Stimulated activated CD4-positive, alpha-beta T cell treated with anti-CD3 and anti-CD28 coated beads, Interleukin-15, amount 100 ng/mL, for 1 hour (primary cell): ENCODE measurements around the gene ZIC1.

Source experiments
- DNase-seq, 2 donors: peaks; one replicate each; pipeline ENCODE4 v3.0.0-alpha.2; 2020; ENCODE audit warnings: low read depth in 1 of 2, low spot score in 1 of 2

Gene ZIC1

DNA sequence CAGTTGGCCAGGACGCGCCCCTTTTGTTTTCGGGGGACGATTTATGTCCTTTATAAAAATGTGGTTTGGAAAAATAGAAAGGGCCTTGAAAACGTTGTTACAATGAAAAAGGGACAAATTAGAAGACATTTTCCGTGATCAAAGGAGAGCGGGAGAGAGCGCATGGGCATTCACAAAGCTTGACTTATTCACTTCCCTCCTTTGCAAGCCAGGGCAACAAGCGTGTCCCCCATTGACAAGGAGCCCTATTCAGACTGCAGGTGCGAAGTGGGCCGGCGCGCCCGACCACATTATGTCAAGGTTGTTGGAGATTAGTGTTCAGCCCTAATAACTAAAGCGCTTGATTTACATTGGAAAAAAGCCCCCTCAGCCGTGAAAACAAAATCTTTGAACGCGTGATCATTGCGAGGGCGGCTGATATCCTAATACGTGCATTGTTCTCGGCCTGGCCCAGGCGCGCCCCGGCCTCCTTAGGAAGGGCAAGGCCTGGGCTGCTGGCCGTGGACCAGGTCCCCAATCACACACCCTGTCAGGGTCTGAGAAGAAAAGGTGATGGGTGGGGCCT lies 28.7 kb upstream of the ZIC1 start:
- DNase-seq, result no peak

DNA sequence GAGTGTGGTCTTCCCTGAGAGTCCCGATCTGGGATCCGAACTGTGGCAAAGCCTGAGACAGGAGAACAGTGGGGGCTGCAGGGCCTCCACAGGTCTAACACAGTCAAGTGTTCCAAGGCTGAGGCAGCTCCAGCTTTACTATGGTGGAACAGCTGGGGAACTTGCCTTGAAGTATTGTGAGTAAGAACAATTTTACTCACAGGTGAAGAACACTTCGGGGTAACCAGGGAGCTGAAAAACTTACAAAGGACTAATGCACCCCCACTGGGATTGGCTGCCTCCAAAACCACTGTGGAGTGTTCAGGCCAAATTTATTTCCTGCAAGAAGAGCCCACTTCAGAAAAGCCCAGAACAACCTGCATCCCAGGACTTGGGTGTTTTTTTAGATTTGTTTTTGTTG lies 28.2 kb upstream of the ZIC1 start:
- no peak for DNase-seq

DNA sequence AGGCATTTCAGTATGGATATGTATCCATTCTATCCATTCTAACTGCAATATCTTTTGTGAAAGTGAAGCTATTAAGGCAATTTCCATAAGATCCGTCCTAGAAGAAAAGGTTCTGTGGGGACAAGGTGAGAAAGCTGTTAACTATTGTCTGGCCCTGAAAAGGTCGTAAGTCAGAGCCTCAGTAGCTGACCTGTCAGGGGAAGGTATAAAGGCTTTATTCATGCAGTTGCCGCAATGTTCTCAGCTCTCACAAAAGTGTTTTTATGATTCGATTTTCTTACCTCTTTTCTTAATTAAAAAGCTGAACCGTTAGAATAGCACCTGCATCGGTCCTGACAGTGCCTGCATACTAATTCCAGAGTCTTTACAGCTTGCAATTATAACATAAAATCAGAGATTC lies 27.6 kb upstream of the ZIC1 start:
- no peak for DNase-seq

DNA sequence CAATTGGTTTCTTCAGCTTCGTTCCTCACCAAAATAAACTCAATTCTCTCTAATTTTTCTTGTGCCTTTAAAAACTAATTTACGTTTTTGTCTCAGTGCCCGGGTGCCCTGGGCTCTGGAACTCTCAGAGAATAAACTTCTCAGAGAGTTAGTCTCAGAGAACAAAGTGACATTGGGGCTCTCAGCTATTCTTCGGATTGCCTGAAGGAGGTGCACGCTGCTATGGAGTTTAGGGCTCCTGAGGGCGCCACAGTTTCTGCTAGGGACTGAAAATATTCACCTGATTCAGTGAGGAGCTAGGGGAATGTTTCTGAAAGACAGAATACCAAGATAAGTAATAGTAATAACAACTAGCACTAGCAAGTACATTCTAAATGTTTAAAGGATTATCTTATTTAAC lies 25.5 kb upstream of the ZIC1 start:
- no peak for DNase-seq

DNA sequence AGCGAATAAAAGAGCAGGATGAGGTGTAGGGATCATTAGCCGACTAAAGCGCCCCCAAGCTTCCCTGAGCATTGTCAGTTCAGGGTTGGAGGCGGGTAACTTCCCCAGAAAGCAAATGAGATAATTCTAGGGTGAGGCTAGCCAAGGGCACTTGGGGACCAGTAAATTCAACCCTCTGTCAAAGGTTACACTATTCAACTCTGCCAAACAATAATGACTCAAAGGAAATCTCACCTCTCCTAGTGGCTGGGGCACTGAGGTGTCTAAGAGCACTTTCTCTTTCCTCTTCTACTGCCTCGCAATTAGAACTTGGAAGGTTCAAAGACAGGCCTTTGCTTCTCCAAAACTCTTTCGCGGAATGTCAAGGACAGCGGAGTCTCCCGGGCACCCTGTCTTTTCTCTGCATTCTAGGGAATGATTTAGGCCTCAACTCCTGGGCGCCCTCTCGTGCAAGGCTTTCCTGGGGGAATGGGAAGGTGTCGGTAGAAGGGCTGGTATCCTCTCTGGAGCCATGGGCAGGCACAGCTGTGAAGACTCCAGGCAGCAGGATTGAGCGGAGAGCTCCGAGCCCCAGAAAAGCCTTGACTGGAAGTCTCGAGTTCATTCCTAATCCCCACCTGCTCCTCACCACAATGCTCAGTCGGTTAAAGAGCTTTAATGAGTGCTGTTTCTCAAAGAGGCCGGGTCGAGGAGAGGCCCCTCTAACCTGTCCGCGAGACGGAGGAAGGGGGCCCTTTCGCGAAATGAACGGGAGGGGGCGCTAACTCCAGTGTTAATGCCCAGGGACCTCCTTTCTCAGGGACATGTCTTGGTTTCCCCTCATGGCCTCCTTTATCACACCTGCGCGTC lies 24.7 kb upstream of the ZIC1 start:
- no peak for DNase-seq

DNA sequence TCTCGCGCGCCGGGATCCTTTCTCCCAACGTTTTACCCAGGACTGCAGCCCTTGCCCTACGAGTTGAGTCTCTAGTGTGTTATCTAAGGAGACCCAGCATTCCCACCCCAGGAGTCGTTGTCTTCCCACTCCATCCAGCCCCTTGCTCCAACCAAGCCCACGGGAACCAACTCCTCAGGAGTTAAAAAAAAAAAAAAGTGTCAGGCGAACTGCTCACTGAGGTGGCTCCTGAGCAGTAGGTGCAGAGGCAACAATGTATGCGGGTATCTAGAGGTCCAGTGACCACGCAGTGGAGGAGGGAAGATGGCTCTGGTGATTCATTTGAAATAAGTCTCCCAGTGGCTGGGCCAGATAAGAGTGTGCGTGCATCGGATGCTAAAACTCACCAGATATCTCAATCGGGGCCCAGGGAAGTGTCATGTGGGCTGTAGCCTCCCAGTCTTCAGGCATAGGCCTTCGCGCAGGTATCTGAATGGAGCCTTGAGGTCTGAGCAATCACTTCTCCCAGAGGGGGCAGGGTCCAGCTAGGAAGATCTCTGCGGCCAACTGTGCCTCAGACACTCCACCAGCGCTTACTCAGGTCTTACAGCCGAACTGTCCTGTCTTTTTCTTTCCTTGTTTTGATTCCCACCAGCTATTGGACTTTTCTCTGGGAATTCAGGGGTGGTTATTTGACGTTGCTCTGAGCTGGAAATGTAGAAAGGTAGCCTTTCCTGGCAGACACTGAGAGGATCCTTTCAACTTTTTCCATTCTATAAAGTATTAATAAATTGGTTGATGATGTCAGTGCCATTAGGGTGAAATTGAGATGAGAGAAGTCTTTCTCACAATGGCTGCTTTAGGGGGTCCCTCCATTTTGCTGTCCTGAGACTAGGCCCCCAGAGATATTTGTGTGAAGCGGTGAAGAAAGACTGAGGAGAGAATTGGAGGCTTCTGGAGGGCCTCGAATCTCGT lies 23.8 kb upstream of the ZIC1 start:
- DNase-seq, result no peak

DNA sequence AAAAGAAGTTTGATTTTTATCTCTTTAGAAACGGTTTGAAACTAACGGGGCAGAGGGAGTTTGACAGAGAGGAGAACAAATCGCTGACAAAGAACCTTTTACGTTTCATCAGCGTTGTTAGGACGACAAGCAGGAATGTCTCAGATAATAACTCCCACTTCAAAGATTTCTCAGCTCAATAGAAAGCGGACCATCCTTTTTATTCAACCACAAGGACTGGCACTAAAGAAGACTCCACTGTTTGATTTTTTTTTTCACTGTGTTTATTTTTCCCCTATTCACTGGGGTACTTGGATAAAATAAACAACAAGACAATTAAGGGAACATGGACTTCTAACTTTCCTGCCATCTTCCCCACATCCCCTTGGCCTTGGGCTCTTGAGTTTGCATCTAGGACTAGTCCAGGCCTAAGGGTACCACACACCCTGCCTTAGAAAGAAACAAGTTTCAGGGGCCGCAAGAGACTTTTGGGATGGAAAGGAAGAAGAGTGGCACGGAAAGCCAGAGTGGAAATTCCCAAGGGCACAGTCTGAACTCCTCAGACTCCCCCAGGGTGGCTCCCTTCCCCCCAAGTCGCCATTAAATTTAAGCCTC lies 21.8 kb upstream of the ZIC1 start:
- no peak for DNase-seq

DNA sequence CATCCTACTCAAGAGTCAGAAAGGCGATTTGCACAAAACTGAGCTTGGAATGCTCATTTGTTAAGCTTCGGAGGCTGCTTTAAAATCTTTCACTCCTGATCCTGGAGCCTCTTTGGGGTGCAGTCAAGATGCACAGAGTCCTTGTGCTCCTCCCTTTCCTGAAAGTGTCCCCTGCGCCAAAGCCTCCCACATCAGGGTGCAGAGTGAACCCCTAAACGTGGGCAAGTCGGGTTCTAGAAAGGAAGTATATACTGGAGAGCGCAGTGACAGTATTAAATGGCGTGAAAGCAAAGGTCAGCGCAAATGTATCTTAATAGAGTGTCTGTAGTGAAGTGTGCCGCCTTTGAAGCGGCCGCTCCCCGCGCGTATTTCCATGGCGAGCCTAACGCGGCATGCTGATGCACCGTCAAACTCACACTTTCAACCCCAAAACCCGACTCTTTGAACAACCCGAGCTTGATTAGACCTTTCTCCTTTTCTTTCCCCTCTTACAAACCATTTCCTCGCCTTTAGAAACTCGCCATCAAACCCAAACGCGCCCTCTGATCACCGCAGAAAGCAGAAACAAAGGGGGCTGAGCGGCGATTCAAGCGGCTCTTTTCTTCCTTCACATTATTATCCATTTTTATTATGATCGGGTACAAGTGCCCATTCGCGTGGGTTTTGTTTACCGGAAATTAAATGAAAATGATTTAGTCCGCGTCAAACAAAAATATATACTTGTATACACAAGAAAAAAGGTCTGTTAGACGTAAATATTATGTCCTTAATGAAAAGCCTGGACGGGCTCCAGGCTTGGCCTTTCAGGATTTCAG lies 21.1 kb upstream of the ZIC1 start:
- DNase-seq, result no peak

DNA sequence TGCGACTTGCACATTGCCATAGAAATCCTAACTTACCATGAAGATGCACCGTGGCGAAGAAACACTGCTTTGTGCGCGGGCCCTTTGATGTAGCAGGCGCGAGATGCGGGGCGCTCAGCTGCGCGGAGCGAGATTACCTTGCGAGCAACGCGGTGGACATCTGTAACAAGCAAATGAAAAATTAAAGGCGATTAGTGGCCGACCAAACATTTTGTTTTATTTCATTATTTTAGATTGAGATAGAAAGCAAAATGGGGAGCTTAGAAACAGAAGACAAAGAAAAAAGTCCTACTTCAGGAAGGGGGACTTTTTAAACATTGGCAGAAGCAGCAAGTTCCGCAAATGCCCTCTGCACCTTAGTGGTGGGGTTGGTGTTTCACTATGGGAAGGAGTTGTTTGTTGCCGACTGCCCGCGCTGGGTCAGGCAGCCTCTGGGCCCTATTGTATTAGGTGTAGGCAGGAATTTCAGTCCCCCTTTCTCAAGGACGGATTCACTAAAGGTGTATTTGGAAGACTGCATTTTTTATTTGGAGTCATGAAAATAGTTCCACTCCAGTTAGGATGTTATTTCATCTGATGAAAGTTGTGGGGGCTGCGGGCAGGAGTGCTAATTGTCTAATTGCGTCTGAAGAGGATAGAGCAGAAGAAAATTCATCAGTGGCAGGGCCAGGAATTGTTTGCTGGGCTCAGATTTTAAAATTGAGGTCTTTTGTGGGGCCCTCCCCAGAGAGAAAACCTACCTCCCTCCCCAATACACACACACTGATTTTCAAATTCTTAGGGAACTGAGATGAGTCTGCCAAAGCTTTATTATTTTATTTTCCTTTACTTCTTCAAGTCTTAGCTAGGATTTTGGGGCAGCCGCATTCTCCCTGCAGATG lies 20.2 kb upstream of the ZIC1 start:
- DNase-seq, result no peak

DNA sequence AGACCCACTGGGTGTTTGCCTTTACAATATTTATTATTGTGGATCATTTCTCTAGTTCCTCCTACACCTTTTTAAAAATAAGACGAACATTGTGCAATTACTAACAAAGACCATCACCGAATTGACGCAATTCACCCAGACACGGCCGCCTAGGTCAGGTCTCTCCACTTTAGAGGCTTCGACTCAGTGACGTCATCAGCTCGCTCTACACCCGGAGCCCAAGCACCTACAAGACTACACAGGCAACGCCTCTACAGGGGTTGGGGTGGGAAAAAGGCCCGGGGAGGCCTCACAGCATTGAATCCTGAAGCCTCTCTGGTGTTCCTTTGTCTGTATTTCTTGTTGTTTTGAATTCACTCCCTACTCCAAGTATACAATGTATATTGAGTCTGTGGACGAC lies 19.4 kb upstream of the ZIC1 start:
- no peak for DNase-seq

DNA sequence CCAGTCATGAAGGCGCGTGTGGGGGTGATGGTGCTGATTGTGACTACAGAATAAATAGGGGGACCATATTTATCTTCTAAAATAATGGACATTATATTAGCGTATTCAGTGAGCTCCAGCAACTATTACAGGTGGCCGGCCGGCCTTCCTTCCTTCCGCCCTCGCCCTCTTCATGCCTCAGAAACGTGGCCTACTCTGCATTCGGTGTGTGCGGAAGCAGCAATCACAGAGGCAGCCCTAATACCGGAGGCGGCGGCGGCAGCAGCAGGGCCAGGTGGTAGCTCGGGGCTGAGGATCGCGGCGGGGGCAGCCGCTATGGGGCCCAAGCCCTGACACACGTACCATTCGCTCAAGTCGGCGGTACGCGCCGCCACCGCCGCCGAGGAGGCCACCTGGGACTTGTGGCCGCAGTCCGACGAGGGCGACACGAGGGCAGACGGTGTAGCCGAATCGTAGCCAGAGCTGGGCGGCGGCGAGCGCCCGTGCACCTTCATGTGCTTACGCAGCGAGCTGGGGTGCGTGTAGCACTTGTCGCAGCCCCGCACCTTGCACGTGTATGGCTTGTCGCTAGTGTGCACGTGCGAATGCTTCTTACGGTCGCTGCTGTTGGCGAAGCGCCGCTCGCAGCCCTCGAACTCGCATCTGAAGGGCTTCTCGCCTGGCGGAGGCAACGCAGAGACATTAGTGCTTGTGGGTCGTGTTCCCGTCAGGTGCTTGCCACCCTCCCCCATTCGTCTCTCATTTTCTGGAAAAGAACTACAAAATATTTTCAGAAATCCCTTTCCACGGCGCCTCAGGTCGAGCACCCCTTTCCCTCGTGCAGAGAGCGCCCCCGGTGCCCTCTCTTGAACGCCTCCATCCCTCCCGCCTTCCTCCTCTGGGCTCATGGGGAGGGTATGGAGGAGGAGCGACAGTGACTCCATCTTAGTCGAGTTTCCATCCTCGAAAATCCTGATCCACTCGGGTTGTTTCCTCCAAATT lies 18.3 kb upstream of the ZIC1 start:
- no peak for DNase-seq

DNA sequence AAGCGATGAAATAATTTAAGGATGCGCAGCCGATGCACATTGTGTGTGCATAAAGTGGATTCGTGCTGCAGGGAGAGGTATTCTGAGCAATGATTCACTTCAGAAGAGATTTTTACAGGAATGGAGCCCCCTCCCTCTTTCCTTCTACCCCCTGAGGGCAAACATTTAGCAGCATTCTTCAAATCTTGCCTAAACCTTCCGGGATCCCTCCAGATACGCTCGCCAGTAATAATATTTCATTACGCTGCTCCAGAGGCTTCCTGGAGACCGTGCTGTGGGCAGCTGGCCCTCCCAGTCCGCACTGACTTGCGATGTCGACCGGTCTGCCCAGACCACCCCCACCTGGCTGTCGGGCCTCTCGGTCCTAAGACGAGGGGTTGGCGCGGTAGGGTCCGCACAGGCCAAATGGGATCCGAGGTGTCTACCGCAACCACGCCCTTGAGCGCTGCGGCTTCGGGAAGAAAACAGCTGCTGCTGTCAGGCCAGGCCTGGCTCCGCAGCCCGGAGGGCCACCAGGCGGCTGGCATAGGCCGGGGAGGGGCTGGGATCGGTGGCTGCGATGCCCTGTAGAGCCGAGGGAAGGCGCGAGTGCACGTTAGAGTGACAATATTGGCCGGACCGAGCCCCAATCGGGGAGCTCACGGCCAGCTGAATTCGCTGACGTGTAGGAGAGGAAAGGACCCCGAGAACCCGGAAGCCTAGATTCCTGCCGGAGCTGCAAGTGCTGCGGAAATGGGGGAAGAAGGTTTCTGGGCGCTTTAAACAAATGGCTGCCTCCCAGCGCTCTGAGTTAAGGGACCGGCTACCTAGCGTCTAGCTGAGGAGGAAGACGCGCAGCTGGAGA lies 17.2 kb upstream of the ZIC1 start:
- no peak for DNase-seq

DNA sequence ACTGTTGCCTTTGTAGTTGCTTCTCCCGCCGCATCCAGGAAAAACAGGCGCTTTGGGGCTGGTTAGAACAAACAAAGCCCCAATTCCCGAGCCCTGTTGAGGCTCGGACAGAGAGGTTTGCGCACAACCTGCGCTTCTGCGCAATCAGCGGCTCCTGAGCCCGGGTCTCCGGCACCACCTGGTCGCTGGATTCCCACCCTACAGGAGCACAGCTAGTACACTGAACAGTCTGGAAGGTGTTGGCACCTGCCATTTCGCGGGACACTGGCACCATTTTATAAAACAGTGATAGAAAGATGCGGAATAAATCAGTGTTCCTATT lies 16.6 kb upstream of the ZIC1 start:
- DNase-seq, result no peak

DNA sequence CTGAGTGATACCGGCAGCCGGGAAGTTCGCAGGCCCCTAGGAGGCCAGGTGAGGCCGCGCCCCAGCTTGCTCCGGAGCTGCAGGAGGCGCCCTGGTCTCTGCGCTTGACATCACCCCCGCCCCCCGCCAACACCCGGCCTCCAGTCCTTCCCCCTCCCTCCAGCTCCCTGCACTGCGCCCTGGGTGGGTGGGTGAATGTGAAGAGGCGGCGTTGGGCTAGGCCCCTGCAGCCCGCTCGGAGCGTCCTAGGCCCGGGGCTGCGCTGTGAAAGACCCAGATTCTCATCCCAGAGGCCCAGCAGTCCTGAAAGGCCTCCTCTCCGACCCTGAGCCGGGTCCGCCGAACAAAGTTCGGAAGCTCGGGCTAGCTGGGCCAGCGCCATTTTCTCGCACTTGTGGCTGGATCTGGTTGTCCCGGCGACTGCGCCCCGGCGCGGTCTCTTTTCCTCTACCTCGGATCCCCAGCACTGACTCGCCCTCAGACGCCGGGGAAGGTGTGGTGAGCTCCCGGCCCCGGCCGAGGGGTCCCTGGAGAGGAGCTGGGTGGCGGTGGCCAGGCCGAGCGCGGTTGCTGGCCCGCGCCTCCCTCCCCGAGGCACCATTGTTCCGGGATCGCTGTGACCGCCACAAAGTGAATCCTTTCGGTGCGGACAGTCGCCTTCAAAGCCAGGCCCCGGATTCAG lies 15.8 kb upstream of the ZIC1 start:
- no peak for DNase-seq

DNA sequence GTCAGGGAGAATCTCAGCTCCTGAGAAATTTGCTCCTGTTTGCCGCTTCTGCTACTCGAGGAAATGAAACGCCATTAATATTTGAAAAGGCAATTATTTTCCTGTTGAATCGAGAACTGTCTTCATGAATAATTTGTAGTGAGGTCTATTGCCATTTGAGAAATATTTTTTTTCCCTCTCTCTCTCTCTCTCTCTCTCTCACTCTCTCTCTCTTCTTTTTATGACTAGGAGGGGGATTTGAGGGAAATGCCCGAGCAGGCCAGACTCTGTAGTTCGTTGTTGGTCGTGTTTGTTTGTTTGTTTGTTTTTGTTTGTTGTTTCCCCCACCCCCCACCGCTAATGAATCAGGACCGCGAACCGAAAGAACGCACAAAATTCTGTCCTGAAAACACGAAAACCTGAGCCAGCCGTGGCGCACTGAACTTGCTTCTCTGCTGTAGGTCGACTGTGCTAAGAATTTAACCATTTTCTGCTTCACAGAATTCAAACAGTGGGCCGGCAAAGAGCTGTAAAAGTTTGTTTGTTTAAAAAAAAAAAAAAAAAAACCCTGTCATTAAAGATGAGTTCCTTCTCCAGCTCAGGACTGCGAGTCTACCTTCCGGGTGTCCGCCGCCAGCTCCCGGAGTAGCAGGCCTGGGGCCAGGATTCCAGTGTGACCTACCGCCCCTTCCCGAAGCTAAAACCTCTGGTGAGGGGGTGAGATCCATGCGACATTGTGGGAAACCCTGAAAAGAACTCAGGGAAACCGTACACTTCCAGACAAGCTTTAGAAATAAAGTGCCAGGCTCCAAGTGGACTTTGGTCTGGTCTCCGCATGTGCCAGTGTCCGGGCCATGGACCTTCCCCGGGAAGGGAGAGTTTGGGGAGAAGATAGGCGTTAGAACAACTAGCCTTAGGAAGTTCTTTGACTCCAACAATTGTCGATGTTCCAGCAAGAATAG lies 15.0 kb upstream of the ZIC1 start:
- no peak for DNase-seq

DNA sequence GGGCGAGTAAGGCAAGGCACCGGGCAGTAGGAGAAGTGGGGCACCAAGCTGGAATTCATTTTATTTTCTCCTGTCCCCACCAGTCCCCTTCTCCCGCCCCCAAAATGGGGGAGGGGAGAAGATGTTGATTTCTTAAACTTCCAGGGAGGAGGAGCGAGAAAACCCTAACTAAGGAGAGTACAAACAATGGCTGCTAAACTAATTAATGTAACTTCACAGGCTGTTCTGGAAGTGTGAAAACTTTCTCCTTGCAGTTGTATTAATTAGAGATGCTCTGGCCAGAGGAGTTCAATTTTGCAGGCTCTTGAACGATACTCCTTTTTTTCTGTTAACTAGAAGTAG lies 14.3 kb upstream of the ZIC1 start:
- DNase-seq, result no peak
